SK-N-SH (cell line): ENCODE data around the gene EFNB2. TPM values are rescaled to one million over a fixed set of nuclear protein-coding genes. Genes with fewer than 3 reads are reported as not detected.

Experiments used
- CTCF ChIA-PET: fragments of 300-600, 350-600 bp; formaldehyde crosslinking; extraction: SDS; loops from one replicate; lab custom pipeline; 2021; lab: Yijun Ruan, JAX
- POLR2A ChIA-PET: fragments of 350-600 bp; sonication (Branson Sonifier 250); formaldehyde crosslinking; extraction: SDS; loops from one replicate; lab custom pipeline; 2020; ENCODE audit warnings: antibody characterized with exemption, inconsistent platforms; lab: Yijun Ruan, JAX
- DNase-seq: peaks from one replicate; pipeline ENCODE4 v3.0.0; 2012
- H2AFZ ChIP-seq: fragments of 200-600 bp; sonication (generic); 2 replicates; pipeline ENCODE4 v1.8.1; 2016; ENCODE audit warnings: antibody characterized with exemption, mild to moderate bottlenecking, low read depth
- H3F3A ChIP-seq: fragments of 200-600 bp; sonication (generic); replicated peaks from 2 replicates; pipeline ENCODE3; 2016; ENCODE audit warnings: antibody characterized with exemption, mild to moderate bottlenecking; ENCODE audit not compliant: insufficient read depth
- H3K27ac ChIP-seq, 2 experiments: fragments of 200-500 bp in 1 of 2; fragments of 200-600 bp in 1 of 2; sonication (Bioruptor generic) in 1 of 2; sonication (generic), shearing (Covaris generic) in 1 of 2; 2 replicates each; pipeline versions ENCODE4 v1.5.1 to v1.6.1; 2014 to 2016; ENCODE audit warnings: low read depth in 2 of 2, inconsistent platforms in 1 of 2, low read length in 1 of 2, mild to moderate bottlenecking in 1 of 2, mixed read lengths in 1 of 2
- H3K27me3 ChIP-seq: fragments of 200-600 bp; sonication (generic), shearing (Covaris generic); 2 replicates; pipeline ENCODE4 v1.6.1; 2016; ENCODE audit warnings: mixed run types; ENCODE audit not compliant: insufficient read depth
- H3K36me3 ChIP-seq, 2 experiments: fragments of 200-500 bp in 1 of 2; fragments of 200-600 bp in 1 of 2; sonication (Bioruptor generic) in 1 of 2; sonication (generic) in 1 of 2; replicated peaks in 1 of 2; 2 replicates each; pipeline versions ENCODE3 to v1.5.1; 2014 to 2016; ENCODE audit warnings: low read length in 1 of 2, mild to moderate bottlenecking in 1 of 2; ENCODE audit not compliant: insufficient read depth in 2 of 2, control insufficient read depth in 1 of 2
- H3K4me1 ChIP-seq, 2 experiments: fragments of 200-500 bp in 1 of 2; fragments of 200-600 bp in 1 of 2; sonication (Bioruptor generic) in 1 of 2; sonication (generic), shearing (Covaris generic) in 1 of 2; 2 replicates each; pipeline versions ENCODE4 v1.5.1 to v1.6.1; 2014 to 2016; ENCODE audit warnings: low read depth in 1 of 2, low read length in 1 of 2, mixed run types in 1 of 2; ENCODE audit not compliant: insufficient read depth in 2 of 2, control insufficient read depth in 1 of 2
- H3K4me2 ChIP-seq: fragments of 200-600 bp; sonication (generic), shearing (Covaris generic); 2 replicates; pipeline ENCODE4 v1.6.1; 2017; ENCODE audit warnings: mixed run types
- H3K4me3 ChIP-seq, 2 experiments: fragments of 200-500 bp in 1 of 2; fragments of 200-600 bp in 1 of 2; sonication (Bioruptor generic) in 1 of 2; sonication (generic), shearing (Covaris generic) in 1 of 2; 2 replicates each; pipeline versions ENCODE4 v1.5.1 to v1.8.1; 2014 to 2016; ENCODE audit warnings: low read depth in 2 of 2, inconsistent platforms in 1 of 2, low read length in 1 of 2, mild to moderate bottlenecking in 1 of 2, mixed read lengths in 1 of 2, moderate library complexity in 1 of 2
- H3K79me2 ChIP-seq: fragments of 200-600 bp; sonication (generic); 2 replicates; pipeline ENCODE4 v1.8.1; 2017; ENCODE audit warnings: mild to moderate bottlenecking; ENCODE audit not compliant: insufficient read depth
- H3K9ac ChIP-seq: fragments of 200-600 bp; sonication (generic); 2 replicates; pipeline ENCODE4 v1.6.1; 2017; ENCODE audit warnings: mixed run types
- H3K9me2 ChIP-seq: fragments of 200-600 bp; sonication (generic); 2 replicates; pipeline ENCODE4 v1.6.1; 2017; ENCODE audit warnings: mixed run types
- H3K9me3 ChIP-seq: fragments of 200-600 bp; sonication (generic); 2 replicates; pipeline ENCODE4 v1.6.1; 2017; ENCODE audit warnings: mixed run types, mild to moderate bottlenecking, moderate library complexity
- H4K20me1 ChIP-seq: fragments of 200-600 bp; sonication (generic); 2 replicates; pipeline ENCODE4 v1.6.1; 2017; ENCODE audit warnings: mild to moderate bottlenecking, mixed run types; ENCODE audit not compliant: insufficient read depth
- CTCF ChIP-seq: fragments of 200-600 bp; sonication (generic); IDR thresholded peaks from 2 replicates; pipeline ENCODE4 v1.6.1; 2017; ENCODE audit warnings: antibody characterized with exemption, mild to moderate bottlenecking, moderate library complexity
- FOSL2 ChIP-seq: IDR thresholded peaks from 2 replicates; pipeline ENCODE4 v1.4.0; 2012; ENCODE audit warnings: low read depth, mild to moderate bottlenecking, moderate library complexity, borderline replicate concordance
- MEF2A ChIP-seq: IDR thresholded peaks from 2 replicates; pipeline ENCODE4 v1.4.0; 2012; ENCODE audit warnings: low read depth, borderline replicate concordance
- NRF1 ChIP-seq: IDR thresholded peaks from 2 replicates; pipeline ENCODE4 v1.6.1; 2012; ENCODE audit warnings: low read depth, mild to moderate bottlenecking, low read length
- POLR2AphosphoS5 ChIP-seq: IDR thresholded peaks from 2 replicates; pipeline ENCODE4 v1.6.1; 2012; ENCODE audit warnings: low read depth, low read length
- RAD21 ChIP-seq: IDR thresholded peaks from 2 replicates; pipeline ENCODE4 v1.6.1; 2012; ENCODE audit warnings: mild to moderate bottlenecking, low read length
- REST ChIP-seq: IDR thresholded peaks from 2 replicates; pipeline ENCODE4 v1.6.1; 2012; ENCODE audit warnings: mild to moderate bottlenecking, low read depth, low read length, moderate library complexity
- RFX5 ChIP-seq: IDR thresholded peaks from 2 replicates; pipeline ENCODE4 v1.6.1; 2012; ENCODE audit warnings: mild to moderate bottlenecking, improper control_type of control experiment, low read length
- RXRA ChIP-seq: IDR thresholded peaks from 2 replicates; pipeline ENCODE4 v1.4.0; 2012; ENCODE audit warnings: low read depth, mild to moderate bottlenecking, borderline replicate concordance
- YY1 ChIP-seq: IDR thresholded peaks from 2 replicates; pipeline ENCODE4 v1.4.0; 2012; ENCODE audit warnings: low read depth, mild to moderate bottlenecking
- WGBS: methylation state at CpG from one replicate; pipeline ENCODE4 v1.1.6; 2017; ENCODE audit warnings: low lambda C conversion rate; 5-methylcytosine and 5-hydroxymethylcytosine counted together
- polyA plus RNA-seq, 3 experiments: library from polyadenylated mRNA; depleted of rRNA; stranded (reverse); fragments of >200 nt; gene quantifications; 2 replicates each; pipeline ENCODE4 v1.2.3, GENCODE V29; 2012

Gene EFNB2
- polyA plus RNA-seq, 1 of the 3 experiments (the other 2 are of a cell fraction): 3.0 TPM

DNA sequence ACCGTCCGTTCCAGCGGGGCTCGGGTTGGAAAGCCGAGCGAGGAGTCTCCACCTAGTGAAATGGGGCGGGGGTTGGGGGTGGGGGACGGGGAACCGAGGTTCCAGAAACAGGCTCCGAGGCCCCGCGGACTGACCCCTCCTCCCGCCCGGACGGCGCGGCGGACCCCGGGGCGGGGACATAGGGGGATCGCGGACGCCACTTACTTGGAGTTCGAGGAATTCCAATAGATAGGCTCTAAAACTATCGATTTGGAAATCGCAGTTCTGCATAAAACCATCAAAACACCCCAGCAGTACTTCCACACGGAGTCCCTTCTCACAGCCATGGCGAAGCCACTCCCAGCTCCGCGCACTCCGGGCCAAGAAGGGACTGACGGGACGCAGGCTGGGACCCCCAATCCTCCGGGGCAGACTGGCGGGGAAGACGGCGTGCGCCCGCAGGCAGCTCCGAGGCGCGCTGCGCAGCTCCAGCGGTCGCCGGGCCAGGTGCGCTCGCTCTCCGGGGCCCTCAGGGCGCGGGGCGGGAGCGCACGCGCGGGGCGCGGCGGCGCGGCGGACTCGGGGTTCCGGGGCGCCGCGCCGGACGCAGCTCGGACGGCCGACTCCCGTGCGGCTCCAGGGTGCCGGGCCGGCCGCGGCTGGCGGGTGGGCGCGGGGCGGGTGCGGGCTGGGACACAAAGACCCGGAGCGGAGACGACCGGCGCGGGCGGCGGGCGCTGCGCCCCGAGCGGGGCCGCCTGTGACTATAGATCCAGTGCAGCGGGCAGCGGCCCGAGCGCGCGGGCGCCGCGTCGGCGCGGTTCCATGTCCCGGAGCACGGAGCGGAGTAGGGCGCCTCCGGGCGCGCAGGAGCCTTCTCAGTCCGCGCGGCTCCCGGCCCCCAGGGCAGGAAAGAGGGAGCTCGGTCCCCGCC, 567 bp downstream of the EFNB2 start (continued):
- TF ChIP-seq POLR2AphosphoS5 (no peak), RAD21 (no peak), RFX5 (no peak), MEF2A (no peak)

DNA sequence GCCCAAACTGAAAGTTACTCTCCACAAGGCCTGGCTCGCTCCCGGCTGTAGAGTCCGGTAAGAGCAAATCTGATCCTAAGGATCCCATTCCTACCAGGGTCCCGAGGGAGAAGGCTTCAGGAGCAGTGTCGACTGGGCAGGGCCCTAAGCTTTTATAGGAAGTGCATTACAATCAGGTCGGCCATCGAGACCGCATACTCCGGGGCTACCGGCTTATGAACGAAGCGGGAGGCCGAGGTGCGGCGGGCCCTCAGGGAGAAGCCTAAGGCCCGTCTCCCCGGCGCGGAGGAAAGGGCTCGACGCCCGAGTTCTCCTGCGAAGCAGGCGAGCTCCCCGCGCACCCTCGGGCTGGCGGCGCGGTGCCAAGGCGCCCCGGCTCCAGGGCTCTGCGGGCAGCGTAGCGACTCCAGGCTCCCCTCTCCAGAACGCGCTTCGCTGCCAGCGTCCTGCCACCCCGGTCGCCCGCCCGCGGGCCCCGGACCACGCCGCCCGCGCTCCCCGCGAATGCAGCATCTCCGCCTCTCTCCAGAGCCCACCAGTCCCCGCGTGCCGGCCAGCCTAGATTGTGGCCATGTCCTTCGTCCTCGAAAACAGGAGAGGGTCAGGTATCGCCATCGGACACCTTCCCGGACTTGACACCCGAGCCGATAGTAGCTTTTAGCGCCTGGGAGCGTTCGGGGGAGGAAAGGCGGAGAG, 1.4 kb downstream of the EFNB2 start:
- Histone ChIP-seq H3K4me3 (peak overlapping the region; percentile 65 to 77), H3F3A (peaks cover 19% of the 10 kb centered on the region), H3K4me2 (peak overlapping the region; percentile 76), H2AFZ (peak overlapping the region; percentile 80), H3K27ac (peak overlapping the region; percentile 19 to 77; a peak in 3 of 4 replicates), H3K79me2 (peaks cover 23% of the 10 kb centered on the region; the same call in 1 of the 2 replicates), H3K4me1 (peaks cover 0 to 26% of the 10 kb centered on the region in 2 experiments; a peak in 2 of 4 replicates), H3K36me3 (no peaks in the 10 kb centered on the region), H3K9me2 (no peaks in the 10 kb centered on the region), H3K27me3 (no peaks in the 10 kb centered on the region), H3K9ac (no peak overlapping the region; the same call in 1 of the 2 replicates), H3K9me3 (no peaks in the 10 kb centered on the region), H4K20me1 (no peaks in the 10 kb centered on the region; the same call in 1 of the 2 replicates)
- ChIA-PET POLR2A (no interaction called here), CTCF (interaction anchor here (0.7 to 7.1 kb wide), 8 partner anchors 9 to 1962 kb away, joined by 3 to 58 read pairs (median 3); partner anchors contain the start of gene ARGLU1)
- TF ChIP-seq RXRA: no peak
- TF ChIP-seq CTCF: 0 out of 2 replicates have a peak, but pooled peaks have one; percentile 9
- 0 out of 2 replicates have a peak, but pooled peaks have one; percentile 29 for TF ChIP-seq YY1
- TF ChIP-seq FOSL2: no peak
- TF ChIP-seq REST: no peak
- TF ChIP-seq NRF1: no peak
- DNase-seq: peak; percentile 64
- no CpG with 5 or more reads among the region's 66 CpGs for WGBS
